K562 treated with DMSO at 1 percent for 24 hours (cell line): ENCODE data around the gene SYT10. TPM values are rescaled to one million over a fixed set of nuclear protein-coding genes. Genes with fewer than 3 reads are reported as not detected.

Source experiments
- total RNA-seq: library from RNA; unstranded; fragments of 300-600 nt; gene quantifications from 2 replicates; pipeline ENCODE4 v1.2.3, GENCODE V29; 2022; ENCODE audit warnings: low read depth; ENCODE audit not compliant: insufficient read depth

Gene SYT10, protein sequence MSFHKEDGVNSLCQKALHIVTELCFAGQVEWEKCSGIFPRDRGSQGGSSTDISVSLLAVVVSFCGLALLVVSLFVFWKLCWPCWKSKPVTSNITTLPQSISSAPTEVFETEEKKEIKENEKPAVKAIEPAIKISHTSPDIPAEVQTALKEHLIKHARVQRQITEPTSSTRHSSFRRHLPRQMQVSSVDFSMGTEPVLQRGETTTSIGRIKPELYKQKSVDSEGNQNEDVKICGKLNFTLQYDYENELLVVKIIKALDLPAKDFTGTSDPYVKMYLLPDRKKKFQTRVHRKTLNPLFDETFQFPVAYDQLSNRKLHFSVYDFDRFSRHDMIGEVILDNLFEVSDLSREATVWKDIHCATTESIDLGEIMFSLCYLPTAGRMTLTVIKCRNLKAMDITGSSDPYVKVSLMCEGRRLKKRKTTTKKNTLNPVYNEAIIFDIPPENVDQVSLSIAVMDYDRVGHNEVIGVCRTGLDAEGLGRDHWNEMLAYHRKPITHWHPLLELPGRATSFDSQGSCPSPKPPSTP
- 0.35 and 1.2 TPM in 2 replicates for total RNA-seq

DNA sequence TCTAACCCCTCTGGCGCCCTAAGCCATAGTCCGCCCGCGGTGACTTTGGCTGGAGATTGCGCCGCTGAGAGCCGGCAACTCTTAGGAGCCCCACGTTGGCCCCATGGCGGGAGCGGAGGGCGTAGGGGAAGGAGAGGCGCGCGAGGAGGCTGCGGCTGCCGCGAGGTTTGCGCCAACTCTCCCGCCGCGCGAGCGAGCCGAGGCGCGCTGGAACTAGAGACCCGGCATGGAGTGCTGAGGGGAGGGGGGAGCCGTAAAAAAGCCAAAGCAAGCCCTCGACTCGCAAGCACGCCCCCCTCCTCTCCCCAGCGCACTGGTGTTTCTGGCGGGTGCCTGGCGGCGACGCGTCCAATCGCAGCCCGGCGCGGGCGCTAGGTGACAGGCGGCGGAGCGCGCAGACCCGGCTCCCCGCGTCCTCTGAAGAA is at the start of gene SYT10:
TSS of gene SYT10 (minus strand) at position 233 of the 425 bp plus-strand sequence. CDS start 297 bp downstream, outside the sequence.

